ENCODE measurements around the gene EZH1. TPM values are rescaled to one million over a fixed set of nuclear protein-coding genes. Genes with fewer than 3 reads are reported as not detected.

The EZH1 gene
- total RNA-seq: 10 to 100 TPM; 32.6 to 55.2 (median 47.5) TPM

DNA sequence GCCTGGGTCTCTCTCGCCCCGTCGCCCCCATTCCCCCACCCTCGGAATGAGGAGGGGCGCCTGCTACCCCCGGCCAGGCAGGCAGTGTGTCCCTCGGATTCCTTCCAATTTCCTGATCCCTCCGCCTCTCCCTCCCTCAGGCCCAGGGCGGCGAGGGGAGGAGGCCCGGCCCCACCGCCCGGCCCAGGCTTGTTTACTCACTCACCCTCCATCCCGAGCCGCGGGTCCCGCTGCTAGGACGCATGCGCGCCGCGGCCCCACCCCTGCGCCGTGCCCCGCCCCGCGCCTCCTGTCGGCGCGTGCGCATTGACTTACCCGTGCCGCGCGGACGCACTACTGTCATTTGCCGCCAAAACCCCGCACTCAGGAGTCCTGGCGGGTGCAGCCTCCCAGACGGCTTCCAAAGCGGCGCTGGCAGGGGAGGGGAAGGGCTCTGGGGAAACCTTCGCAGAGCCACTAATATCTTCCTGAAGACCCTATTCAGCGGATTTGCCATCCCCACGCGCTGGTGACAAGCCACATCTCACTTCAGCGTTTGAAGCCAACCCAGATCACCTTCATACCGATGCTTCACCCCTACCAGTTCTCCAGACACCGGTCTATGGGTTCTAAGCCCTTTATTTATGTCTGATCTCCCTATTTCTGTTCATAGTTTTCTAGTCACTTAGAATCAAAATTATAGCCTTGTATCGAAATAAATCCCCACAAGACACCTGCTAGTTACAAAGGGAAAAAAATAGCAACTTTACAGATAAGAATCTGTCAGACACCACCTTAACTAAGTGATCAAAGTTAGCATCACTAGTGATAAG, at the start of gene EZH1:
Gene EZH1 (minus strand): TSS at position 235 of the 812 bp plus-strand sequence. CDS start 16,099 bp downstream, outside the sequence.
- peak within 1 kb of the TSS; percentile 86 to 94 (median 94) for H3K4me3 ChIP-seq
- no peaks in the 10 kb centered on the region for H3K9me3 ChIP-seq
- no peaks in the 10 kb centered on the region for H3K27me3 ChIP-seq
- peak; percentile 74 to 87 for DNase-seq
- no peaks in the 10 kb centered on the region for H3K36me3 ChIP-seq
- in situ Hi-C loops (cut with MboI; ENCODE audit: low sequenced_read_pairs in 4 of 4): no loop called here
- ATAC-seq: peak; percentile 86
- peak within 1 kb of the TSS; percentile 98 to 100 (median 99) for H3K27ac ChIP-seq
- peak; percentile 79 to 91 for TF ChIP-seq POLR2A (IDR thresholded peaks at IDR 0.05)
- TF ChIP-seq, protein P1, sequence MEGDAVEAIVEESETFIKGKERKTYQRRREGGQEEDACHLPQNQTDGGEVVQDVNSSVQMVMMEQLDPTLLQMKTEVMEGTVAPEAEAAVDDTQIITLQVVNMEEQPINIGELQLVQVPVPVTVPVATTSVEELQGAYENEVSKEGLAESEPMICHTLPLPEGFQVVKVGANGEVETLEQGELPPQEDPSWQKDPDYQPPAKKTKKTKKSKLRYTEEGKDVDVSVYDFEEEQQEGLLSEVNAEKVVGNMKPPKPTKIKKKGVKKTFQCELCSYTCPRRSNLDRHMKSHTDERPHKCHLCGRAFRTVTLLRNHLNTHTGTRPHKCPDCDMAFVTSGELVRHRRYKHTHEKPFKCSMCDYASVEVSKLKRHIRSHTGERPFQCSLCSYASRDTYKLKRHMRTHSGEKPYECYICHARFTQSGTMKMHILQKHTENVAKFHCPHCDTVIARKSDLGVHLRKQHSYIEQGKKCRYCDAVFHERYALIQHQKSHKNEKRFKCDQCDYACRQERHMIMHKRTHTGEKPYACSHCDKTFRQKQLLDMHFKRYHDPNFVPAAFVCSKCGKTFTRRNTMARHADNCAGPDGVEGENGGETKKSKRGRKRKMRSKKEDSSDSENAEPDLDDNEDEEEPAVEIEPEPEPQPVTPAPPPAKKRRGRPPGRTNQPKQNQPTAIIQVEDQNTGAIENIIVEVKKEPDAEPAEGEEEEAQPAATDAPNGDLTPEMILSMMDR (IDR thresholded peaks at IDR 0.05 in 4 of 5, conservative IDR thresholded peaks at IDR 0.05 in 1 of 5): peak in 4 of 5 experiments; percentile 19 to 36 (median 28)
- intact Hi-C loops (cut with DNase I; ENCODE audit: low total_unique reads): loop anchor here (2.0 kb wide), 2 partner anchors 18 to 166 kb away; no protein-coding TSS in a partner anchor
- peaks cover 26 to 29% of the 10 kb centered on the region in 2 donors for H3K4me1 ChIP-seq

DNA sequence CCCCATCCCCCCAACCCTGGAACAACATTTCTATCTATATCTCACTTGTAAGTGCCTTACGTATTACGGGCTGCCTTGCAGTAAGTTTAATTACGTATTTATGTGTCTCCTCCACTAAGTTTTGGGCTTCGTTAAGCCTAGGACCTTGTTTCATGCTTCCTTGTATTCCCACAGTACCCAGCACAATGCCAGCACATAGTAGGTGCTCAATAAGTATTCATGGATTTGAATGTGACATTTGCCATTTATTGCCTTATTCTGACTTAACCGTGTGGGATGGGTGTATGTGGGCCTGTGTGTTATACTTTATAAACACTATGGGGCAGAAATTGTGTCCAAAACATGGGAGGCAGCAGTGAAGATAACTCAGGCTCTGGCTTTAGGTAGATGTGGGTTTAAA, 47.7 kb upstream of the EZH1 start:
- Histone ChIP-seq H3K4me1 (peaks cover 10 to 12% of the 10 kb centered on the region in 2 donors), H3K4me3 (no peak overlapping the region), H3K27me3 (peaks cover 0 to 6% (median under 1%) of the 10 kb centered on the region in 3 donors), H3K9me3 (no peaks in the 10 kb centered on the region), H3K27ac (no peak overlapping the region), H3K36me3 (peaks cover 0 to 5% of the 10 kb centered on the region in 2 donors)
- ATAC-seq: no peak
- in situ Hi-C loops (cut with MboI; ENCODE audit: low sequenced_read_pairs in 4 of 4): no loop called here
- intact Hi-C loops (cut with DNase I; ENCODE audit: low total_unique reads): no loop called here
- TF ChIP-seq, protein P1 (IDR thresholded peaks at IDR 0.05 in 4 of 5, conservative IDR thresholded peaks at IDR 0.05 in 1 of 5): no peak
- no peak for TF ChIP-seq POLR2A (IDR thresholded peaks at IDR 0.05)
- DNase-seq: no peak

DNA sequence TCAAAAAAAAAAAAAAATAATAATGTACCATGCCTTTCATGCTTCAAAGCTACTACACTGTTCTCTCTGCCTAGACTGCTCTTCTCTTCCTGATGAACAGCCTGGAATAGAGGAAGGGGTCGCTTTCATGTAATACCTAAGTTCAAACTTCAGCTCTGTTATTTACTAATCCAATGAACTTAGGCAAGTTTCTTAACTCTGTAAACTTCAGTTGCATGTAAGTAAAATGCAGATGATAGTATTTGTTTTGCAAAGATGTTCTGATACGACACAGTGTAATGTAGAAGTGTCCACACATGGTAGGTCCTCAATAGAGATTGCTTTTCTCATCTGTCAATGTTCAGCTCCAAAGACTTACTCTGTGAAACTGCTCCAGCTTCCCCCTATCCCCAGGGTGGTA, 47.1 kb upstream of the EZH1 start:
- no peak overlapping the region for H3K27ac ChIP-seq
- ATAC-seq (no peak), DNase-seq (no peak)
- peaks cover 0 to 12% (median 6%) of the 10 kb centered on the region in 3 donors for H3K27me3 ChIP-seq
- peaks cover 4 to 6% of the 10 kb centered on the region in 2 donors for H3K4me1 ChIP-seq
- intact Hi-C loops (cut with DNase I; ENCODE audit: low total_unique reads) (no loop called here), in situ Hi-C loops (cut with MboI; ENCODE audit: low sequenced_read_pairs in 4 of 4) (no loop called here)
- H3K4me3 ChIP-seq: no peak overlapping the region
- TF ChIP-seq, protein P1 (IDR thresholded peaks at IDR 0.05 in 4 of 5, conservative IDR thresholded peaks at IDR 0.05 in 1 of 5): no peak
- no peak for TF ChIP-seq POLR2A (IDR thresholded peaks at IDR 0.05)
- no peaks in the 10 kb centered on the region for H3K9me3 ChIP-seq
- H3K36me3 ChIP-seq: peaks cover 0 to 5% of the 10 kb centered on the region in 2 donors

DNA sequence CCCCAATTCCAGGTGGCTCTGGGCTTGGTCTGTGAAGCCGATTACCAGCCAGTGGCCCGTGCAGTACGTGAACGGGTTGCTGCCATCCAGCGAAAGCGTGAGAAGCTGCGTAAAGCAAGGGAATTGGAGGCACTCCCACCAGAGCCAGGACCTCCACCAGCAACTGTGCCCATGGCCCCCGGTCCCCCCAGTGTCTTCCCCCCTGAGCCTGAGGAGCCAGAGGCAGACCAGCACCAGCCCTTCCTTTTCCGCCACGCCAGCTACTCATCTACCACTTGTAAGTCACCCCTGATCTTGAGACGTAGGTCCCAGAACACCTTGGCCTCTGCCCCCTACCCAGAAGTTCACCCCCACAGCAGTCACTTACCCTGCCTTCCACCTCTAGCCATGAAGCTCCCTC, 42.4 kb upstream of the EZH1 start:
- DNase-seq (no peak), ATAC-seq (no peak)
- TF ChIP-seq, protein P1 (IDR thresholded peaks at IDR 0.05 in 4 of 5, conservative IDR thresholded peaks at IDR 0.05 in 1 of 5): no peak
- TF ChIP-seq POLR2A (IDR thresholded peaks at IDR 0.05): no peak
- no peaks in the 10 kb centered on the region for H3K9me3 ChIP-seq
- no peak overlapping the region for H3K27ac ChIP-seq
- H3K4me3 ChIP-seq: no peak overlapping the region
- in situ Hi-C loops (cut with MboI; ENCODE audit: low sequenced_read_pairs in 4 of 4): no loop called here
- H3K4me1 ChIP-seq: peaks cover 0 to 2% of the 10 kb centered on the region in 2 donors
- no peaks in the 10 kb centered on the region for H3K36me3 ChIP-seq
- intact Hi-C loops (cut with DNase I; ENCODE audit: low total_unique reads): no loop called here
- H3K27me3 ChIP-seq: peaks cover 45 to 53% (median 53%) of the 10 kb centered on the region in 3 donors
